K562 (cell line): ENCODE measurements around the gene TSC22D1. TPM values are rescaled to one million over a fixed set of nuclear protein-coding genes. Genes with fewer than 3 reads are reported as not detected.
A peak's percentile ranks its signal among the peaks of the same experiment; 100 is the strongest.

Source experiments
- CBFA2T2 ChIP-seq: fragments of 450-650 bp; conservative IDR thresholded peaks from 2 replicates; pipeline ENCODE4 v1.6.1; 2017; ENCODE audit warnings: mild to moderate bottlenecking
- FOXA1 ChIP-seq: fragments of 450-650 bp; IDR thresholded peaks from 2 replicates; pipeline ENCODE4 v1.6.1; 2016; ENCODE audit warnings: mild to moderate bottlenecking, borderline replicate concordance
- KHSRP ChIP-seq: fragments of 450-650 bp; IDR thresholded peaks from 2 replicates; pipeline ENCODE4 v1.6.1; 2017
- MED1 ChIP-seq: sonication (generic); formaldehyde crosslinking; IDR thresholded peaks from 2 replicates; pipeline ENCODE4 v1.8.1; 2023; ENCODE audit warnings: missing genetic modification reagents, borderline replicate concordance
- RBM14 ChIP-seq: fragments of 200-400 bp; formaldehyde crosslinking; IDR thresholded peaks from 2 replicates; pipeline ENCODE4 v1.6.1; 2018; ENCODE audit warnings: low read depth, mild to moderate bottlenecking, low read length, moderate library complexity, borderline replicate concordance; ENCODE audit not compliant: insufficient read depth
- RBM34 ChIP-seq: fragments of 200-400 bp; formaldehyde crosslinking; IDR thresholded peaks from 2 replicates; pipeline ENCODE4 v1.6.1; 2018; ENCODE audit warnings: low read length, borderline replicate concordance; ENCODE audit not compliant: insufficient read depth
- SIX5 ChIP-seq, 2 experiments: IDR thresholded peaks; 2 replicates each; pipeline ENCODE4 v1.6.1; 2011; ENCODE audit warnings: low read length in 2 of 2, borderline replicate concordance in 1 of 2, low read depth in 1 of 2, mild to moderate bottlenecking in 1 of 2, moderate library complexity in 1 of 2; ENCODE audit not compliant: insufficient read depth in 1 of 2
- SMARCA4 ChIP-seq: fragments of 450-650 bp; IDR thresholded peaks from 2 replicates; pipeline ENCODE4 v1.6.1; 2016
- SRSF7 ChIP-seq: fragments of 200-400 bp; formaldehyde crosslinking; optimal IDR thresholded peaks from 2 replicates; pipeline ENCODE3; 2017; ENCODE audit warnings: mild to moderate bottlenecking, low read depth, low read length
- TBL1XR1 ChIP-seq, 2 experiments: IDR thresholded peaks; 2 replicates each; pipeline ENCODE4 v1.6.1; 2012; ENCODE audit warnings: improper control_type of control experiment in 2 of 2, low read length in 2 of 2, mild to moderate bottlenecking in 1 of 2
- ZBTB11 ChIP-seq, 3 experiments: fragments of 200-800 bp in 1 of 3; fragments of 250-450 bp in 1 of 3; fragments of 450-650 bp in 1 of 3; sonication (Bioruptor Pico) in 1 of 3; sonication (Bioruptor generic) in 1 of 3; formaldehyde crosslinking in 1 of 3; IDR thresholded peaks; 2 replicates each; pipeline versions ENCODE4 v1.6.1 to v1.8.0; 2016 to 2022; ENCODE audit warnings: mild to moderate bottlenecking in 2 of 3, missing genetic modification characterization in 2 of 3, missing compliant biosample characterization in 1 of 3, moderate library complexity in 1 of 3
- ZNF318 ChIP-seq, 2 experiments: fragments of 450-650 bp; IDR thresholded peaks; 2 replicates each; pipeline ENCODE4 v1.6.1; 2016; ENCODE audit warnings: mild to moderate bottlenecking in 2 of 2, borderline replicate concordance in 1 of 2, low read depth in 1 of 2, moderate library complexity in 1 of 2
- ZNF584 ChIP-seq: fragments of 200-800 bp; sonication (Bioruptor generic); IDR thresholded peaks from 2 replicates; pipeline ENCODE4 v1.6.1; 2016; ENCODE audit warnings: low read depth, mild to moderate bottlenecking, missing genetic modification characterization, missing compliant biosample characterization
- ZNF76 ChIP-seq: fragments of 250-450 bp; sonication (Bioruptor Pico); IDR thresholded peaks from 2 replicates; pipeline ENCODE4 v1.4.0; 2020; ENCODE audit warnings: mild to moderate bottlenecking, moderate library complexity, borderline replicate concordance
- polyA plus RNA-seq, 8 experiments: library from polyadenylated mRNA; depleted of rRNA in 4 of 8; stranded (reverse) in 5 of 8; unstranded in 3 of 8; fragments of >200 nt; fragmentation: Nextera tagmentation in 2 of 8; fragmentation: Illumina TruSeq in 1 of 8; extraction: Ambion mirVana in 2 of 8; extraction: Trizol in 1 of 8; gene quantifications; 2 replicates each; pipeline versions ENCODE4 v1.2.1 to v1.2.3, GENCODE V29; 2011 to 2014; ENCODE audit warnings: inconsistent platforms in 1 of 8, missing spikeins in 1 of 8
- total RNA-seq, 7 experiments: library from RNA; depleted of rRNA in 6 of 7; stranded (reverse); fragments of >200 nt in 6 of 7; fragmentation: Illumina TruSeq in 2 of 7; extraction: Trizol in 2 of 7; gene quantifications; 2 replicates each; pipeline versions ENCODE4 v1.2.1 to v1.2.3, GENCODE V29; 2011 to 2021; ENCODE audit warnings: low replicate concordance in 1 of 7

Gene TSC22D1
- total and polyA plus RNA-seq, 9 of the 15 experiments (the other 6 are each of a cell fraction or from before 2014, with no cell fraction given) = 2.6 to 19.8 (median 8.4) TPM

- peak in 1 of 2 experiments; percentile 73; a peak in 2 of 4 replicates for TF ChIP-seq TBL1XR1 (IDR thresholded peaks at IDR 0.05; ENCODE audit: low read length in 2 of 2)
- no peak for TF ChIP-seq SIX5 (IDR thresholded peaks at IDR 0.05; ENCODE audit: borderline replicate concordance in 1 of 2, insufficient read depth in 1 of 2, low read depth in 1 of 2, low read length in 2 of 2)
- TF ChIP-seq CBFA2T2 = peak; percentile 98
- 0 out of 2 replicates have a peak, but pooled peaks have one; percentile 58 for TF ChIP-seq ZNF584 (CRISPR knock-in tag)
- no peak for TF ChIP-seq SRSF7
- TF ChIP-seq KHSRP = peak; percentile 65; the same call in 1 of the 2 replicates
- TF ChIP-seq RBM34 = no peak
- TF ChIP-seq RBM14 = no peak
- TF ChIP-seq ZBTB11 (CRISPR knock-in tag; IDR thresholded peaks at IDR 0.05) = peak in 1 of 3 experiments; percentile 70; a peak in 1 of 6 replicates
- peak; percentile 61; the same call in 1 of the 2 replicates for TF ChIP-seq FOXA1
- TF ChIP-seq SMARCA4 = peak; percentile 94
- TF ChIP-seq ZNF318 (IDR thresholded peaks at IDR 0.05; ENCODE audit: borderline replicate concordance in 1 of 2, low read depth in 1 of 2) = no peak
- no peak for TF ChIP-seq MED1 (CRISPR knock-in tag)
- TF ChIP-seq ZNF76 (CRISPR knock-in tag) = no peak
Observed at GRCh38 chr13:44397766-44398223, 178.3 kb downstream of the TSC22D1 start (continued).
